Pancreas (tissue), 10 donors: ENCODE data around the gene CNIH2. TPM values are rescaled to one million over a fixed set of nuclear protein-coding genes. Genes with fewer than 3 reads are reported as not detected.
A peak's percentile ranks its signal among the peaks of the same experiment; 100 is the strongest.

Experiments used
- ATAC-seq, 4 donors: fragments of 200-7000 bp; cut with Tn5 transposase; one replicate each; pipeline versions ENCODE4 v1.8.0 to v1.9.1; 2020; ENCODE audit warnings: mild to moderate bottlenecking in 4 of 4, moderate library complexity in 4 of 4
- DNase-seq, 6 donors: peaks; one replicate each; pipeline ENCODE4 v3.0.0-alpha.2; 2020
- FAIRE-seq: peaks from 2 replicates; lab custom pipeline; 2012; peaks lifted over from hg19 to GRCh38; lab: Jason Lieb, UNC
- H3K27ac ChIP-seq, 4 donors: fragments of 200-600 bp; sonication (generic); 1 replicate in 3 of 4; 2 replicates in 1 of 4; pipeline versions ENCODE4 v1.5.0 to v1.8.0; 2020
- H3K27me3 ChIP-seq, 4 donors: fragments of 200-600 bp; one replicate each; pipeline ENCODE4 v1.8.0; 2021
- H3K36me3 ChIP-seq, 3 donors: fragments of 200-600 bp; sonication (generic) in 1 of 3; one replicate each; pipeline versions ENCODE4 v1.5.0 to v1.8.0; 2020 to 2021
- H3K4me1 ChIP-seq, 3 donors: fragments of 200-600 bp; one replicate each; pipeline ENCODE4 v1.8.0; 2021
- H3K4me3 ChIP-seq, 4 donors: fragments of 200-600 bp; sonication (generic) in 2 of 4; one replicate each; pipeline versions ENCODE4 v1.5.0 to v1.8.0; 2020 to 2021
- H3K9me3 ChIP-seq, 4 donors: fragments of 200-600 bp; one replicate each; pipeline ENCODE4 v1.8.0; 2021
- CTCF ChIP-seq, 4 donors: fragments of 200-600 bp; sonication (generic) in 3 of 4; IDR thresholded peaks; one replicate each; pipeline versions ENCODE4 v1.5.0 to v1.8.0; 2021; ENCODE audit warnings: antibody characterized with exemption in 4 of 4
- WGBS, 2 donors: extraction: QIAGEN DNeasy Blood & Tissue Kit; methylation state at CpG; one replicate each; pipeline ENCODE4 v1.1.7; 2013; 5-methylcytosine and 5-hydroxymethylcytosine counted together
- intact Hi-C, 3 donors: fragments of 100-400 bp; cut with DNase I; formaldehyde crosslinking; loops; one replicate each; pipeline versions ENCODE4 v1.11.1 to v1.14.2; 2022
- polyA plus RNA-seq, 2 donors: library from polyadenylated mRNA; stranded (reverse); fragments of 200-250 nt; gene quantifications; one replicate each; pipeline ENCODE4 v1.2.3, GENCODE V29; 2013
- total RNA-seq, 6 donors: library from RNA; stranded (reverse); fragmentation: NEBNext Ultra II Directional in 4 of 6; extraction: Animal tissue kit (Norgen Biotek cat#: 25700) in 4 of 6; gene quantifications; one replicate each; pipeline versions ENCODE4 v1.2.1 to v1.2.4, GENCODE V29; 2021 to 2023
- donor health status: healthy with polysubstance abuse.
- donor health status: DM: no; HTN: no; CAD: no; lungs with moderate emphysema.
- donor health status: DM: no; HTN: no; CAD: no.
- donor health status: control.
- donor health status: control.
- donor health status: Bipolar disorder and iron deficiency.
- donor health status: DM: yes; HTN: yes; CAD: no.
- donor health status: DM: no; HTN: no; CAD: no.
- donor health status: DM: no; HTN: no; CAD: no.
- donor health status: DM: yes; HTN: yes; CAD: no.

The CNIH2 gene
- total and polyA plus RNA-seq, 8 donors: 0.83 to 34.3 (median 3.8) TPM

GRCh38 chr11:66264383-66264782 lies 13.6 kb upstream of the CNIH2 start:
- 91% methylated on average over 8 of the region's 8 CpGs for WGBS, 2 donors
- Histone ChIP-seq H3K27me3 (no peaks in the 10 kb centered on the region), H3K4me3 (no peak overlapping the region), H3K36me3 (no peaks in the 10 kb centered on the region), H3K4me1 (no peaks in the 10 kb centered on the region), H3K27ac (no peak overlapping the region), H3K9me3 (no peaks in the 10 kb centered on the region)
- DNase-seq: peak in 3 of 6 donors; percentile 14 to 63 (median 29)
- no peak for FAIRE-seq
- no peak for ATAC-seq
- no peak for TF ChIP-seq CTCF (IDR thresholded peaks at IDR 0.05)
- intact Hi-C loops: no loop called here

GRCh38 chr11:66264914-66265313 lies 13.1 kb upstream of the CNIH2 start:
- peak in 1 of 4 donors; percentile 8 for TF ChIP-seq CTCF (IDR thresholded peaks at IDR 0.05)
- H3K4me3 ChIP-seq: no peak overlapping the region
- WGBS, 2 donors: 65 to 73% methylated on average over 12 of the region's 12 CpGs
- DNase-seq (peak in 5 of 6 donors; percentile 20 to 67 (median 58)), ATAC-seq (no peak), FAIRE-seq (no peak)
- no peaks in the 10 kb centered on the region for H3K36me3 ChIP-seq
- H3K4me1 ChIP-seq: no peaks in the 10 kb centered on the region
- H3K27ac ChIP-seq: no peak overlapping the region
- H3K27me3 ChIP-seq: no peaks in the 10 kb centered on the region
- intact Hi-C loops: no loop called here
- H3K9me3 ChIP-seq: no peaks in the 10 kb centered on the region

GRCh38 chr11:66265531-66266377 lies 12.2 kb upstream of the CNIH2 start:
- WGBS, 2 donors: 93 to 95% methylated on average over 23 to 26 of the region's 26 CpGs
- ATAC-seq (no peak), DNase-seq (peak in 4 of 6 donors; percentile 29 to 83 (median 60)), FAIRE-seq (no peak)
- no peak for TF ChIP-seq CTCF (IDR thresholded peaks at IDR 0.05)
- Histone ChIP-seq H3K4me1 (no peaks in the 10 kb centered on the region), H3K27me3 (no peaks in the 10 kb centered on the region), H3K9me3 (no peaks in the 10 kb centered on the region), H3K27ac (no peak overlapping the region), H3K36me3 (no peaks in the 10 kb centered on the region), H3K4me3 (no peak overlapping the region)
- intact Hi-C loops: no loop called here

GRCh38 chr11:66266378-66267038 lies 11.5 kb upstream of the CNIH2 start:
- 85 to 86% methylated on average over 20 of the region's 20 CpGs for WGBS, 2 donors
- no peak for FAIRE-seq
- no peak overlapping the region for H3K27ac ChIP-seq
- intact Hi-C loops: no loop called here
- H3K4me3 ChIP-seq: no peak overlapping the region
- peak in 3 of 6 donors; percentile 45 to 82 (median 61) for DNase-seq
- ATAC-seq: no peak
- H3K36me3 ChIP-seq: no peaks in the 10 kb centered on the region
- no peaks in the 10 kb centered on the region for H3K9me3 ChIP-seq
- H3K4me1 ChIP-seq: no peaks in the 10 kb centered on the region
- H3K27me3 ChIP-seq: no peaks in the 10 kb centered on the region
- TF ChIP-seq CTCF (IDR thresholded peaks at IDR 0.05): no peak
